ENCODE results near the gene KIZ.

KIZ gene

GRCh38 chr20:21137078-21137477 lies 11.2 kb downstream of the KIZ start:
- no peak for DNase-seq (ENCODE audit: low read depth)
- TF ChIP-seq CTCF (conservative IDR thresholded peaks at IDR 0.05; ENCODE audit: low read depth, low read length) = no peak

GRCh38 chr20:21139881-21140566 lies 14.1 kb downstream of the KIZ start:
- no peak overlapping the region for H3K4me3 ChIP-seq (ENCODE audit: low read length)
- no peak for TF ChIP-seq CTCF (conservative IDR thresholded peaks at IDR 0.05; ENCODE audit: low read depth, low read length)
- no peak for DNase-seq (ENCODE audit: low read depth)

More at GRCh38 chr20:21137078-21137477, 11.2 kb downstream of the KIZ start:
- no peak overlapping the region for H3K4me3 ChIP-seq (ENCODE audit: low read length)

- no peak for TF ChIP-seq CTCF (conservative IDR thresholded peaks at IDR 0.05; ENCODE audit: low read depth, low read length)
These were observed 15.9 kb downstream of the KIZ start for GRCh38 chr20:21141825-21142224.

GRCh38 chr20:21143194-21143890 lies 17.5 kb downstream of the KIZ start:
- no peak overlapping the region for H3K4me3 ChIP-seq (ENCODE audit: low read length)
- DNase-seq (ENCODE audit: low read depth) = no peak
- TF ChIP-seq CTCF (conservative IDR thresholded peaks at IDR 0.05; ENCODE audit: low read depth, low read length) = no peak

More at GRCh38 chr20:21141825-21142224, 15.9 kb downstream of the KIZ start:
- no peak for DNase-seq (ENCODE audit: low read depth)
- no peak overlapping the region for H3K4me3 ChIP-seq (ENCODE audit: low read length)

- H3K4me3 ChIP-seq (ENCODE audit: low read length) = no peak overlapping the region
- no peak for TF ChIP-seq CTCF (conservative IDR thresholded peaks at IDR 0.05; ENCODE audit: low read depth, low read length)
- no peak for DNase-seq (ENCODE audit: low read depth)
These were observed 19.5 kb downstream of the KIZ start for GRCh38 chr20:21145424-21145823.

- no peak overlapping the region for H3K4me3 ChIP-seq (ENCODE audit: low read length)
- no peak for TF ChIP-seq CTCF (conservative IDR thresholded peaks at IDR 0.05; ENCODE audit: low read depth, low read length)
- no peak for DNase-seq (ENCODE audit: low read depth)
These were observed 20.3 kb downstream of the KIZ start for GRCh38 chr20:21146215-21146614.

- no peak overlapping the region for H3K4me3 ChIP-seq (ENCODE audit: low read length)
- DNase-seq (ENCODE audit: low read depth) = no peak
- no peak for TF ChIP-seq CTCF (conservative IDR thresholded peaks at IDR 0.05; ENCODE audit: low read depth, low read length)
These were observed 21.7 kb downstream of the KIZ start for GRCh38 chr20:21147593-21147992.

All from retinal pigment epithelial cell (primary cell).